ENCODE results near the gene EDN1.

EDN1 gene

GRCh38 chr6:12343122-12343439 is 52.9 kb downstream of the EDN1 start:
- Histone ChIP-seq H3K4me3 (ENCODE audit: insufficient read depth, low read length, poor library complexity, severe bottlenecking) (no peak overlapping the region), H3K27me3 (ENCODE audit: low read length) (no peaks in the 10 kb centered on the region), H3F3A (ENCODE audit: insufficient read depth) (no peaks in the 10 kb centered on the region), H4K20me1 (ENCODE audit: low read depth, low read length) (no peaks in the 10 kb centered on the region), H3K79me2 (ENCODE audit: insufficient read depth, low read length) (no peaks in the 10 kb centered on the region), H3K9me3 (ENCODE audit: insufficient read depth, low read length) (no peaks in the 10 kb centered on the region), H3K9me2 (replicated peaks; ENCODE audit: insufficient read depth, low read length) (no peaks in the 10 kb centered on the region), H3K36me3 (ENCODE audit: low read length) (no peaks in the 10 kb centered on the region), H3K27ac (ENCODE audit: low read depth, low read length) (no peak overlapping the region), H3K4me2 (ENCODE audit: low read depth, low read length, poor library complexity, severe bottlenecking) (no peak overlapping the region), H3K9ac (ENCODE audit: low read length) (no peak overlapping the region), H2AFZ (ENCODE audit: low read depth, low read length, severe bottlenecking) (no peak overlapping the region)
- no peak for TF ChIP-seq CTCF (IDR thresholded peaks at IDR 0.05; ENCODE audit: insufficient read depth, low read length, poor library complexity, severe bottlenecking)
- no peak for TF ChIP-seq EZH2phosphoT487 (conservative IDR thresholded peaks at IDR 0.05; ENCODE audit: low read length)

- H3K27me3 ChIP-seq (ENCODE audit: low read length), result no peaks in the 10 kb centered on the region
- H3F3A ChIP-seq (ENCODE audit: insufficient read depth), result no peaks in the 10 kb centered on the region
- H3K4me3 ChIP-seq (ENCODE audit: insufficient read depth, low read length, poor library complexity, severe bottlenecking), result no peak overlapping the region
- H4K20me1 ChIP-seq (ENCODE audit: low read depth, low read length), result no peaks in the 10 kb centered on the region
- no peaks in the 10 kb centered on the region for H3K36me3 ChIP-seq (ENCODE audit: low read length)
- H3K9ac ChIP-seq (ENCODE audit: low read length), result no peak overlapping the region
- no peaks in the 10 kb centered on the region for H3K9me2 ChIP-seq (replicated peaks; ENCODE audit: insufficient read depth, low read length)
- H3K4me2 ChIP-seq (ENCODE audit: low read depth, low read length, poor library complexity, severe bottlenecking), result no peak overlapping the region
- no peak overlapping the region for H2AFZ ChIP-seq (ENCODE audit: low read depth, low read length, severe bottlenecking)
- H3K79me2 ChIP-seq (ENCODE audit: insufficient read depth, low read length), result no peaks in the 10 kb centered on the region
- H3K9me3 ChIP-seq (ENCODE audit: insufficient read depth, low read length), result no peaks in the 10 kb centered on the region
- TF ChIP-seq EZH2phosphoT487 (conservative IDR thresholded peaks at IDR 0.05; ENCODE audit: low read length), result no peak
- no peak overlapping the region for H3K27ac ChIP-seq (ENCODE audit: low read depth, low read length)
Measured at GRCh38 chr6:12343440-12344162, 53.4 kb downstream of the EDN1 start.

GRCh38 chr6:12344296-12344695 is 54.1 kb downstream of the EDN1 start:
- no peaks in the 10 kb centered on the region for H3K9me2 ChIP-seq (replicated peaks; ENCODE audit: insufficient read depth, low read length)

More at GRCh38 chr6:12344296-12344695, 54.1 kb downstream of the EDN1 start:
- TF ChIP-seq CTCF (IDR thresholded peaks at IDR 0.05; ENCODE audit: insufficient read depth, low read length, poor library complexity, severe bottlenecking) (no peak), EZH2phosphoT487 (conservative IDR thresholded peaks at IDR 0.05; ENCODE audit: low read length) (no peak)
- no peaks in the 10 kb centered on the region for H3K79me2 ChIP-seq (ENCODE audit: insufficient read depth, low read length)
- no peak overlapping the region for H3K9ac ChIP-seq (ENCODE audit: low read length)
- H3F3A ChIP-seq (ENCODE audit: insufficient read depth), result no peaks in the 10 kb centered on the region
- no peak overlapping the region for H3K27ac ChIP-seq (ENCODE audit: low read depth, low read length)
- H3K36me3 ChIP-seq (ENCODE audit: low read length), result no peaks in the 10 kb centered on the region
- H3K9me3 ChIP-seq (ENCODE audit: insufficient read depth, low read length), result no peaks in the 10 kb centered on the region
- no peak overlapping the region for H3K4me3 ChIP-seq (ENCODE audit: insufficient read depth, low read length, poor library complexity, severe bottlenecking)
- H3K27me3 ChIP-seq (ENCODE audit: low read length), result no peaks in the 10 kb centered on the region
- H3K4me2 ChIP-seq (ENCODE audit: low read depth, low read length, poor library complexity, severe bottlenecking), result no peak overlapping the region
- H4K20me1 ChIP-seq (ENCODE audit: low read depth, low read length), result no peaks in the 10 kb centered on the region
- H2AFZ ChIP-seq (ENCODE audit: low read depth, low read length, severe bottlenecking), result no peak overlapping the region

Data from SU-DHL-6 (cell line).